ENCODE data around the gene MCC. TPM values are rescaled to one million over a fixed set of nuclear protein-coding genes. Genes with fewer than 3 reads are reported as not detected.

Gene MCC
- total RNA-seq, 1 experiment from 2014 or later = 7.6 TPM

- H3K27me3 ChIP-seq (ENCODE audit: insufficient read depth, low read length) = no peaks in the 10 kb centered on the region
- no peak overlapping the region for H2BK15ac ChIP-seq (ENCODE audit: low read depth, low read length)
- no peak overlapping the region for H2AFZ ChIP-seq (ENCODE audit: low read length)
- no peak overlapping the region for H4K91ac ChIP-seq (ENCODE audit: insufficient read length, low read depth, low read length)
- no peak overlapping the region for H3T11ph ChIP-seq (ENCODE audit: low read length)
- H3K4ac ChIP-seq (ENCODE audit: low read depth, low read length) = no peak overlapping the region
- no peaks in the 10 kb centered on the region for H3K79me2 ChIP-seq (ENCODE audit: insufficient read depth, low read length)
- no peak overlapping the region for H2BK120ac ChIP-seq (ENCODE audit: low read depth, low read length, poor library complexity, severe bottlenecking)
- no peak overlapping the region for H2BK5ac ChIP-seq (ENCODE audit: insufficient read length, low read length)
- H3K23ac ChIP-seq (ENCODE audit: insufficient read length, low read depth, low read length) = no peak overlapping the region
- Mint-ChIP-seq H3K27ac (no peak overlapping the region), H3K36me3 (ENCODE audit: insufficient read depth in 1 of 3, low read depth in 3 of 3) (peaks cover 5 to 20% (median 8%) of the 10 kb centered on the region in 3 experiments; a peak in 5 of 7 replicates), H3K4me1 (peaks cover 18 to 22% of the 10 kb centered on the region in 2 experiments), H3K27me3 (ENCODE audit: low read depth) (peaks cover 5% of the 10 kb centered on the region; the same call in 1 of the 2 replicates), H3K9me3 (no peaks in the 10 kb centered on the region), H3K4me3 (no peak overlapping the region)
- no peaks in the 10 kb centered on the region for H3K9me3 ChIP-seq (ENCODE audit: control insufficient read depth, low read depth, low read length)
- no peak overlapping the region for H2BK12ac ChIP-seq (ENCODE audit: insufficient read length, low read depth, low read length)
- H3K79me1 ChIP-seq (ENCODE audit: insufficient read depth, low read depth, low read length, poor library complexity, severe bottlenecking) = no peaks in the 10 kb centered on the region
- no peak overlapping the region for H3K27ac ChIP-seq (ENCODE audit: insufficient read length, low read depth, low read length)
- peak; percentile 12 for DNase-seq
- H4K20me1 ChIP-seq (ENCODE audit: control insufficient read depth, insufficient read depth, insufficient read length) = no peaks in the 10 kb centered on the region
- no peak overlapping the region for H3K18ac ChIP-seq (ENCODE audit: insufficient read length, low read depth, low read length)
- H2AK5ac ChIP-seq (ENCODE audit: insufficient read length, low read length) = no peak overlapping the region
- H3K9ac ChIP-seq (ENCODE audit: extremely low read depth, insufficient read length, low read length) = no peak overlapping the region
- no peak overlapping the region for H4K5ac ChIP-seq (ENCODE audit: insufficient read length, low read depth, low read length)
- no peak overlapping the region for H3K14ac ChIP-seq (ENCODE audit: insufficient read depth, low read length)
- no peak overlapping the region for H2BK20ac ChIP-seq (ENCODE audit: low read depth, low read length, poor library complexity, severe bottlenecking)
- no peak overlapping the region for H4K8ac ChIP-seq (replicated peaks; ENCODE audit: insufficient read length, low read depth, low read length)
- H3K23me2 ChIP-seq (ENCODE audit: insufficient read length, low read depth, low read length, poor library complexity, severe bottlenecking) = no peaks in the 10 kb centered on the region
- no peak overlapping the region for H3K56ac ChIP-seq (ENCODE audit: insufficient read length, low read depth, low read length)
- peaks cover 2% of the 10 kb centered on the region; the same call in 1 of the 2 replicates for H3K4me1 ChIP-seq (ENCODE audit: insufficient read depth, low read length)
- WGBS (ENCODE audit: extremely low coverage, insufficient read length, low lambda C conversion rate) = no CpG with 5 or more reads among the region's 2 CpGs
- TF ChIP-seq CTCF (conservative IDR thresholded peaks at IDR 0.05) = no peak
- H3K4me2 ChIP-seq (ENCODE audit: insufficient read depth, insufficient read length, low read length) = no peak overlapping the region
Measured at GRCh38 chr5:113065626-113066025, 422.6 kb downstream of the MCC start.

All from H9 (cell line).